ENCODE data around the gene NLRP9. TPM values are rescaled to one million over a fixed set of nuclear protein-coding genes. Genes with fewer than 3 reads are reported as not detected.

The NLRP9 gene
- total RNA-seq, 1 experiment from 2014 or later = not detected

DNA sequence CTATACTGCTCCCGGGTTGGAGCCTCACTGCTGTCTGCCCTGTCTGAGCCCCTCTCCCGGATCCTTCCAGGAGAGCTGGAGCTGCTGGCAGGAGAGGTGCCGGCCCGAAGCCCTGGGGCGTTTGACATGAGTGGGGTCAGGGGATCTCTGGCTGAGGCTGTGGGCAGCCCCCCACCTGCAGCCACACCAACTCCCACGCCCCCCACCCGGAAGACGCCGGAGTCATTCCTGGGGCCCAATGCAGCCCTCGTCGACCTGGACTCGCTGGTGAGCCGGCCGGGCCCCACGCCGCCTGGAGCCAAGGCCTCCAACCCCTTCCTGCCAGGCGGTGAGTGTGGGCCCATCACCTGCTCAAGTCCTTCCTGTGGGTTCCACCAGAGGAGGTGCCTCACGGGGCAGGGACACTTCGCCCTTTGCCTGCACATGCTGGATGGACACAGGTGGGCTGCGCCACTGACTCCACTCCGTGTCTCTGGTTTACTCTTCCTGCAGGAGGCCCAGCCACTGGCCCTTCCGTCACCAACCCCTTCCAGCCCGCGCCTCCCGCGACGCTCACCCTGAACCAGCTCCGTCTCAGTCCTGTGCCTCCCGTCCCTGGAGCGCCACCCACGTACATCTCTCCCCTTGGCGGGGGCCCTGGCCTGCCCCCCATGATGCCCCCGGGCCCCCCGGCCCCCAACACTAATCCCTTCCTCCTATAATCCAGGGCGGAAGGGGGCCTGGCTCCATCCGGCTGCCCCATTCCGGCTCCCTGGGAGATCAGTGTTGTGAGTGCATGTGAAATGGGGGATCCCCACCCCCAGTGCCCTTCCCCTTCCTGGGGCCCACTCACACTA lies 43.3 kb downstream of the NLRP9 start:
- no peaks in the 10 kb centered on the region for H3K9me2 ChIP-seq (ENCODE audit: insufficient read depth)
- TF ChIP-seq JUND (IDR thresholded peaks at IDR 0.05) (no peak), EZH2phosphoT487 (IDR thresholded peaks at IDR 0.05; ENCODE audit: borderline replicate concordance) (no peak), POLR2AphosphoS5 (IDR thresholded peaks at IDR 0.05; ENCODE audit: low read depth, low read length) (no peak), TCF7L2 (IDR thresholded peaks at IDR 0.05; ENCODE audit: borderline replicate concordance, extremely low read depth, insufficient read depth, insufficient read length) (no peak), RAD21 (IDR thresholded peaks at IDR 0.05; ENCODE audit: low read depth) (no peak), POLR2A (IDR thresholded peaks at IDR 0.05; ENCODE audit: borderline replicate concordance, extremely low read depth, insufficient read depth, insufficient read length) (no peak), FOSL1 (IDR thresholded peaks at IDR 0.05; ENCODE audit: low read depth) (no peak), SIN3A (IDR thresholded peaks at IDR 0.05; ENCODE audit: low read depth) (no peak), ZNF274 (IDR thresholded peaks at IDR 0.05; ENCODE audit: low read depth, low read length) (no peak)
- TF ChIP-seq, protein P1, sequence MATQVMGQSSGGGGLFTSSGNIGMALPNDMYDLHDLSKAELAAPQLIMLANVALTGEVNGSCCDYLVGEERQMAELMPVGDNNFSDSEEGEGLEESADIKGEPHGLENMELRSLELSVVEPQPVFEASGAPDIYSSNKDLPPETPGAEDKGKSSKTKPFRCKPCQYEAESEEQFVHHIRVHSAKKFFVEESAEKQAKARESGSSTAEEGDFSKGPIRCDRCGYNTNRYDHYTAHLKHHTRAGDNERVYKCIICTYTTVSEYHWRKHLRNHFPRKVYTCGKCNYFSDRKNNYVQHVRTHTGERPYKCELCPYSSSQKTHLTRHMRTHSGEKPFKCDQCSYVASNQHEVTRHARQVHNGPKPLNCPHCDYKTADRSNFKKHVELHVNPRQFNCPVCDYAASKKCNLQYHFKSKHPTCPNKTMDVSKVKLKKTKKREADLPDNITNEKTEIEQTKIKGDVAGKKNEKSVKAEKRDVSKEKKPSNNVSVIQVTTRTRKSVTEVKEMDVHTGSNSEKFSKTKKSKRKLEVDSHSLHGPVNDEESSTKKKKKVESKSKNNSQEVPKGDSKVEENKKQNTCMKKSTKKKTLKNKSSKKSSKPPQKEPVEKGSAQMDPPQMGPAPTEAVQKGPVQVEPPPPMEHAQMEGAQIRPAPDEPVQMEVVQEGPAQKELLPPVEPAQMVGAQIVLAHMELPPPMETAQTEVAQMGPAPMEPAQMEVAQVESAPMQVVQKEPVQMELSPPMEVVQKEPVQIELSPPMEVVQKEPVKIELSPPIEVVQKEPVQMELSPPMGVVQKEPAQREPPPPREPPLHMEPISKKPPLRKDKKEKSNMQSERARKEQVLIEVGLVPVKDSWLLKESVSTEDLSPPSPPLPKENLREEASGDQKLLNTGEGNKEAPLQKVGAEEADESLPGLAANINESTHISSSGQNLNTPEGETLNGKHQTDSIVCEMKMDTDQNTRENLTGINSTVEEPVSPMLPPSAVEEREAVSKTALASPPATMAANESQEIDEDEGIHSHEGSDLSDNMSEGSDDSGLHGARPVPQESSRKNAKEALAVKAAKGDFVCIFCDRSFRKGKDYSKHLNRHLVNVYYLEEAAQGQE (IDR thresholded peaks at IDR 0.05; ENCODE audit: low read depth) = no peak
- TF ChIP-seq, protein P2, sequence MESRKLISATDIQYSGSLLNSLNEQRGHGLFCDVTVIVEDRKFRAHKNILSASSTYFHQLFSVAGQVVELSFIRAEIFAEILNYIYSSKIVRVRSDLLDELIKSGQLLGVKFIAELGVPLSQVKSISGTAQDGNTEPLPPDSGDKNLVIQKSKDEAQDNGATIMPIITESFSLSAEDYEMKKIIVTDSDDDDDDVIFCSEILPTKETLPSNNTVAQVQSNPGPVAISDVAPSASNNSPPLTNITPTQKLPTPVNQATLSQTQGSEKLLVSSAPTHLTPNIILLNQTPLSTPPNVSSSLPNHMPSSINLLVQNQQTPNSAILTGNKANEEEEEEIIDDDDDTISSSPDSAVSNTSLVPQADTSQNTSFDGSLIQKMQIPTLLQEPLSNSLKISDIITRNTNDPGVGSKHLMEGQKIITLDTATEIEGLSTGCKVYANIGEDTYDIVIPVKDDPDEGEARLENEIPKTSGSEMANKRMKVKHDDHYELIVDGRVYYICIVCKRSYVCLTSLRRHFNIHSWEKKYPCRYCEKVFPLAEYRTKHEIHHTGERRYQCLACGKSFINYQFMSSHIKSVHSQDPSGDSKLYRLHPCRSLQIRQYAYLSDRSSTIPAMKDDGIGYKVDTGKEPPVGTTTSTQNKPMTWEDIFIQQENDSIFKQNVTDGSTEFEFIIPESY (IDR thresholded peaks at IDR 0.05; ENCODE audit: extremely low read depth, insufficient replicate concordance, low read length) = no peak
- TF ChIP-seq, protein P3, sequence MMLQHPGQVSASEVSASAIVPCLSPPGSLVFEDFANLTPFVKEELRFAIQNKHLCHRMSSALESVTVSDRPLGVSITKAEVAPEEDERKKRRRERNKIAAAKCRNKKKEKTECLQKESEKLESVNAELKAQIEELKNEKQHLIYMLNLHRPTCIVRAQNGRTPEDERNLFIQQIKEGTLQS (IDR thresholded peaks at IDR 0.05) = no peak
- TF ChIP-seq, protein P4, sequence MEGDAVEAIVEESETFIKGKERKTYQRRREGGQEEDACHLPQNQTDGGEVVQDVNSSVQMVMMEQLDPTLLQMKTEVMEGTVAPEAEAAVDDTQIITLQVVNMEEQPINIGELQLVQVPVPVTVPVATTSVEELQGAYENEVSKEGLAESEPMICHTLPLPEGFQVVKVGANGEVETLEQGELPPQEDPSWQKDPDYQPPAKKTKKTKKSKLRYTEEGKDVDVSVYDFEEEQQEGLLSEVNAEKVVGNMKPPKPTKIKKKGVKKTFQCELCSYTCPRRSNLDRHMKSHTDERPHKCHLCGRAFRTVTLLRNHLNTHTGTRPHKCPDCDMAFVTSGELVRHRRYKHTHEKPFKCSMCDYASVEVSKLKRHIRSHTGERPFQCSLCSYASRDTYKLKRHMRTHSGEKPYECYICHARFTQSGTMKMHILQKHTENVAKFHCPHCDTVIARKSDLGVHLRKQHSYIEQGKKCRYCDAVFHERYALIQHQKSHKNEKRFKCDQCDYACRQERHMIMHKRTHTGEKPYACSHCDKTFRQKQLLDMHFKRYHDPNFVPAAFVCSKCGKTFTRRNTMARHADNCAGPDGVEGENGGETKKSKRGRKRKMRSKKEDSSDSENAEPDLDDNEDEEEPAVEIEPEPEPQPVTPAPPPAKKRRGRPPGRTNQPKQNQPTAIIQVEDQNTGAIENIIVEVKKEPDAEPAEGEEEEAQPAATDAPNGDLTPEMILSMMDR (IDR thresholded peaks at IDR 0.05 in 2 of 3, conservative IDR thresholded peaks at IDR 0.05 in 1 of 3; ENCODE audit: borderline replicate concordance in 1 of 3, insufficient read depth in 1 of 3, low read depth in 2 of 3, low read length in 2 of 3) = no peak
- intact Hi-C loops (cut with micrococcal nuclease) = no loop called here
- H3K4me1 ChIP-seq (ENCODE audit: control insufficient read depth in 1 of 2, insufficient read depth in 2 of 2, low read length in 2 of 2) = no peaks in the 10 kb centered on the region
- H4K20me1 ChIP-seq (ENCODE audit: insufficient read depth) = no peaks in the 10 kb centered on the region
- no peak overlapping the region for H2AFZ ChIP-seq (ENCODE audit: low read depth, low read length, poor library complexity, severe bottlenecking)
- ChIA-PET CTCF (no interaction called here), RAD21 (ENCODE audit: low non-redundant PET in 1 of 2, low total read pairs in 2 of 2, uncharacterized antibody in 2 of 2, unreplicated experiment in 2 of 2) (no interaction called here), POLR2A (no interaction called here)
- H3K4me2 ChIP-seq (ENCODE audit: low read length) = no peak overlapping the region
- no peaks in the 10 kb centered on the region for H3K79me2 ChIP-seq (ENCODE audit: insufficient read depth, low read length)
- H3K9me3 ChIP-seq (ENCODE audit: control insufficient read depth in 1 of 2, insufficient read depth in 1 of 2, low read depth in 1 of 2, low read length in 2 of 2) = no peaks in the 10 kb centered on the region
- DNase-seq (ENCODE audit: low read depth, low spot score) (no peak), ATAC-seq (no peak)
- BruUV-seq (replicated peaks) = no TSS peak
- no peak overlapping the region for H3K4me3 ChIP-seq (replicated peaks in 1 of 2; ENCODE audit: low read depth in 1 of 2, low read length in 2 of 2)
- peaks cover 29 to 32% of the 10 kb centered on the region in 2 experiments; a peak in 3 of 4 replicates for H3K36me3 ChIP-seq (ENCODE audit: control insufficient read depth in 1 of 2, insufficient read depth in 2 of 2, low read length in 2 of 2)
- H3K27me3 ChIP-seq (ENCODE audit: insufficient read depth, low read length) = no peaks in the 10 kb centered on the region
- H3K9ac ChIP-seq (ENCODE audit: low read length) = no peak overlapping the region
- H3K27ac ChIP-seq (ENCODE audit: low read depth, low read length) = no peak overlapping the region
